MCF 10A (cell line): Measurements from ENCODE around the gene MRPL24. TPM values are rescaled to one million over a fixed set of nuclear protein-coding genes. Genes with fewer than 3 reads are reported as not detected.
"Not testable (repeated sequence)": the region's sequence is repeated elsewhere in the genome, so short reads cannot be mapped to it uniquely, and the experiment has no call there.

Experiments
- BruUV-seq: library from RNA; stranded (reverse); fragments of 400-500 nt; replicated peaks from 2 replicates; lab custom pipeline; 2021; lab: Mats Ljungman, UMichigan
- CTCF ChIA-PET: fragments of 300-600 bp; sonication (Branson Sonifier 250); formaldehyde crosslinking; extraction: SDS; loops from one replicate; lab custom pipeline; 2021; ENCODE audit warnings: antibody characterized with exemption, inconsistent platforms; lab: Yijun Ruan, JAX
- POLR2A ChIA-PET: fragments of 300-600, 350-650 bp; sonication (Branson Sonifier 250); formaldehyde crosslinking; extraction: SDS; loops from one replicate; lab custom pipeline; 2020; ENCODE audit warnings: antibody characterized with exemption, inconsistent platforms; lab: Yijun Ruan, JAX
- DNase-seq: peaks from one replicate; pipeline ENCODE4 v3.0.0-alpha.2; 2018; ENCODE audit not compliant: unreplicated experiment
- H3K27ac Mint-ChIP-seq: one replicate; pipeline ENCODE4 v1.8.0; 2022; ENCODE audit warnings: mild to moderate bottlenecking, low read depth, mixed read lengths; ENCODE audit not compliant: unreplicated experiment
- H3K27me3 Mint-ChIP-seq: one replicate; pipeline ENCODE4 v1.8.0; 2022; ENCODE audit warnings: mixed read lengths; ENCODE audit not compliant: insufficient read depth, unreplicated experiment
- H3K36me3 Mint-ChIP-seq: one replicate; pipeline ENCODE4 v1.8.0; 2022; ENCODE audit warnings: mild to moderate bottlenecking, moderate library complexity, mixed read lengths; ENCODE audit not compliant: insufficient read depth, unreplicated experiment
- H3K4me1 Mint-ChIP-seq: one replicate; pipeline ENCODE4 v1.8.0; 2022; ENCODE audit warnings: mixed read lengths; ENCODE audit not compliant: insufficient read depth, unreplicated experiment
- H3K4me3 Mint-ChIP-seq: one replicate; pipeline ENCODE4 v1.8.0; 2022; ENCODE audit warnings: mild to moderate bottlenecking, moderate library complexity, mixed read lengths; ENCODE audit not compliant: unreplicated experiment
- H3K9me3 Mint-ChIP-seq: one replicate; pipeline ENCODE4 v1.8.0; 2022; ENCODE audit warnings: mixed read lengths; ENCODE audit not compliant: unreplicated experiment
- CTCF ChIP-seq: fragments of 200-600 bp; IDR thresholded peaks from one replicate; pipeline ENCODE4 v1.8.0; 2022; ENCODE audit warnings: antibody characterized with exemption, mild to moderate bottlenecking; ENCODE audit not compliant: unreplicated experiment
- intact Hi-C: fragments of 100-400 bp; cut with micrococcal nuclease; formaldehyde crosslinking; loops from 2 replicates; pipeline ENCODE4 v1.14.1; 2022
- total RNA-seq: library from RNA; stranded (reverse); gene quantifications from 2 replicates; pipeline ENCODE4 v1.2.3, GENCODE V29; 2022

The MRPL24 gene
- total RNA-seq, 1 experiment from 2014 or later: 233 TPM

- H3K27ac Mint-ChIP-seq: no peak overlapping the region
- H3K9me3 Mint-ChIP-seq: no peaks in the 10 kb centered on the region
- H3K4me1 Mint-ChIP-seq: no peaks in the 10 kb centered on the region
- intact Hi-C loops: no loop called here
- peaks cover 7% of the 10 kb centered on the region for H3K36me3 Mint-ChIP-seq
- no peak overlapping the region for H3K4me3 Mint-ChIP-seq
- ChIA-PET CTCF (interaction anchor here (0.5 to 1.3 kb wide), 4 partner anchors 9 to 104 kb away, joined by 3 to 7 read pairs (median 3); partner anchors contain the start of gene HDGF), POLR2A (interaction anchor here (0.6 to 1.4 kb wide), 4 partner anchors 8 to 129 kb away, joined by 3 to 7 read pairs (median 5); partner anchors contain the start of genes HDGF and MRPL24)
- no peak for DNase-seq
- no peaks in the 10 kb centered on the region for H3K27me3 Mint-ChIP-seq
- no TSS peak for BruUV-seq
- no peak for TF ChIP-seq CTCF
Observed at GRCh38 chr1:156760796-156761104, 19.9 kb upstream of the MRPL24 start.

GRCh38 chr1:156760092-156760795, 19.4 kb upstream of the MRPL24 start:
- no peaks in the 10 kb centered on the region for H3K27me3 Mint-ChIP-seq
- no peak for DNase-seq
- no peak overlapping the region for H3K4me3 Mint-ChIP-seq
- no peak overlapping the region for H3K27ac Mint-ChIP-seq
- no TSS peak for BruUV-seq
- CTCF ChIA-PET: interaction anchor here (0.5 to 1.3 kb wide), 4 partner anchors 8 to 103 kb away, joined by 3 to 7 read pairs (median 3); partner anchors contain the start of gene HDGF
- H3K9me3 Mint-ChIP-seq: no peaks in the 10 kb centered on the region
- H3K36me3 Mint-ChIP-seq: peaks cover 9% of the 10 kb centered on the region
- intact Hi-C loops: no loop called here
- POLR2A ChIA-PET: interaction anchor here (0.6 to 1.4 kb wide), 4 partner anchors 8 to 129 kb away, joined by 3 to 7 read pairs (median 5); partner anchors contain the start of genes HDGF and MRPL24
- no peak for TF ChIP-seq CTCF
- H3K4me1 Mint-ChIP-seq: no peaks in the 10 kb centered on the region

- H3K27me3 Mint-ChIP-seq, H3K27ac Mint-ChIP-seq, H3K36me3 Mint-ChIP-seq, intact Hi-C loops, H3K9me3 Mint-ChIP-seq, DNase-seq, BruUV-seq, H3K4me3 Mint-ChIP-seq, H3K4me1 Mint-ChIP-seq: not testable (repeated sequence)
- POLR2A ChIA-PET: interaction anchor here (0.9 to 10.7 kb wide), 2 partner anchors 9 to 17 kb away, joined by 5 to 299 read pairs; partner anchors contain the start of genes MRPL24 and PRCC
- CTCF ChIA-PET: interaction anchor here (0.6 to 4.3 kb wide), 6 partner anchors 15 to 132 kb away, joined by 3 to 32 read pairs (median 4); no protein-coding TSS in a partner anchor
Observed at GRCh38 chr1:156757572-156758253, 16.8 kb upstream of the MRPL24 start.

GRCh38 chr1:156756355-156756754, 15.5 kb upstream of the MRPL24 start:
- Mint-ChIP-seq H3K4me1 (peaks cover 6% of the 10 kb centered on the region), H3K36me3 (peaks cover 6% of the 10 kb centered on the region), H3K4me3 (no peak overlapping the region), H3K27ac (no peak overlapping the region), H3K27me3 (no peaks in the 10 kb centered on the region), H3K9me3 (no peaks in the 10 kb centered on the region)
- no peak for DNase-seq
- intact Hi-C loops: no loop called here
- ChIA-PET CTCF (interaction anchor here (0.6 to 4.3 kb wide), 15 partner anchors 8 to 270 kb away, joined by 3 to 32 read pairs (median 4); no protein-coding TSS in a partner anchor), POLR2A (interaction anchor here (0.9 to 10.7 kb wide), 3 partner anchors 10 to 30 kb away, joined by 3 to 299 read pairs (median 5); partner anchors contain the start of genes MRPL24 and PRCC)
- TF ChIP-seq CTCF: no peak
- no TSS peak for BruUV-seq
